PC-9 (cell line): ENCODE results near the gene DAND5. TPM values are rescaled to one million over a fixed set of nuclear protein-coding genes. Genes with fewer than 3 reads are reported as not detected.

ENCODE experiments used
- BruUV-seq: library from RNA; stranded (reverse); fragments of 400-500 nt; replicated peaks from 2 replicates; lab custom pipeline; 2021; lab: Mats Ljungman, UMichigan
- CTCF ChIA-PET: fragments of 300-600 bp; sonication (Branson Sonifier 250); formaldehyde crosslinking; loops from one replicate; lab custom pipeline; 2022; ENCODE audit warnings: antibody characterized with exemption; lab: Charles Lee
- POLR2A ChIA-PET: fragments of 300-600 bp; sonication (Branson Sonifier 250); formaldehyde crosslinking; loops from one replicate; lab custom pipeline; 2022; ENCODE audit warnings: antibody characterized with exemption; ENCODE audit not compliant: unreplicated experiment; lab: Charles Lee
- DNase-seq, 2 experiments: peaks; one replicate each; pipeline versions ENCODE4 v3.0.0 to v3.0.0-alpha.2; 2015 to 2022; ENCODE audit warnings: mixed read lengths in 1 of 2
- H2AFZ ChIP-seq: fragments of 200-600 bp; sonication (generic); 2 replicates; pipeline ENCODE4 v1.8.1; 2017; ENCODE audit warnings: antibody characterized with exemption
- H3F3A ChIP-seq: fragments of 200-600 bp; sonication (generic); 2 replicates; pipeline ENCODE4 v1.8.1; 2017; ENCODE audit warnings: antibody characterized with exemption, mild to moderate bottlenecking, low read depth; ENCODE audit not compliant: insufficient read depth
- H3K27ac ChIP-seq: fragments of 200-600 bp; sonication (generic); 2 replicates; pipeline ENCODE4 v1.6.1; 2016; ENCODE audit warnings: mixed run types
- H3K27me3 ChIP-seq: fragments of 200-600 bp; sonication (generic); 2 replicates; pipeline ENCODE4 v1.6.1; 2016; ENCODE audit warnings: low read depth, mixed run types; ENCODE audit not compliant: insufficient read depth
- H3K36me3 ChIP-seq: fragments of 200-600 bp; sonication (generic); 2 replicates; pipeline ENCODE4 v1.6.1; 2016; ENCODE audit warnings: low read depth, mixed run types
- H3K4me1 ChIP-seq: fragments of 200-600 bp; sonication (generic); replicated peaks from 2 replicates; pipeline ENCODE4 v1.6.1; 2016; ENCODE audit warnings: mixed run types; ENCODE audit not compliant: insufficient read depth
- H3K4me2 ChIP-seq: fragments of 200-600 bp; sonication (generic); 2 replicates; pipeline ENCODE4 v1.6.1; 2017; ENCODE audit warnings: mixed run types
- H3K4me3 ChIP-seq: fragments of 200-600 bp; sonication (generic); 2 replicates; pipeline ENCODE4 v1.6.1; 2016; ENCODE audit warnings: mixed run types
- H3K79me2 ChIP-seq: fragments of 200-600 bp; sonication (generic); 2 replicates; pipeline ENCODE4 v1.6.1; 2017; ENCODE audit warnings: low read depth, mixed run types
- H3K9me2 ChIP-seq: fragments of 200-600 bp; sonication (generic); 2 replicates; pipeline ENCODE4 v1.8.1; 2017; ENCODE audit warnings: mild to moderate bottlenecking; ENCODE audit not compliant: insufficient read depth
- H3K9me3 ChIP-seq: fragments of 200-600 bp; sonication (generic); 2 replicates; pipeline ENCODE4 v1.8.1; 2016; ENCODE audit warnings: low read depth; ENCODE audit not compliant: insufficient read depth
- H4K20me1 ChIP-seq: fragments of 200-600 bp; sonication (generic); 2 replicates; pipeline ENCODE4 v1.8.1; 2017; ENCODE audit not compliant: insufficient read depth
- EZH2 ChIP-seq: fragments of 200-600 bp; sonication (generic); IDR thresholded peaks from 2 replicates; pipeline ENCODE4 v1.8.0; 2017; ENCODE audit warnings: antibody characterized with exemption, low read depth
- intact Hi-C: fragments of 100-400 bp; cut with micrococcal nuclease; formaldehyde crosslinking; loops from one replicate; pipeline ENCODE4 v1.10.0; 2022; ENCODE audit not compliant: unreplicated experiment
- total RNA-seq: library from RNA; stranded (reverse); gene quantifications from 2 replicates; pipeline ENCODE4 v1.2.3, GENCODE V29; 2021
- TF ChIP-seq, protein P1 (sequence below): fragments of 200-600 bp; sonication (generic); conservative IDR thresholded peaks from 2 replicates; pipeline ENCODE4 v1.6.1; 2017; ENCODE audit warnings: mixed run types, antibody characterized with exemption, mild to moderate bottlenecking, moderate library complexity

DAND5 gene
- total RNA-seq, 1 experiment from 2014 or later = 0.20 TPM

DNA sequence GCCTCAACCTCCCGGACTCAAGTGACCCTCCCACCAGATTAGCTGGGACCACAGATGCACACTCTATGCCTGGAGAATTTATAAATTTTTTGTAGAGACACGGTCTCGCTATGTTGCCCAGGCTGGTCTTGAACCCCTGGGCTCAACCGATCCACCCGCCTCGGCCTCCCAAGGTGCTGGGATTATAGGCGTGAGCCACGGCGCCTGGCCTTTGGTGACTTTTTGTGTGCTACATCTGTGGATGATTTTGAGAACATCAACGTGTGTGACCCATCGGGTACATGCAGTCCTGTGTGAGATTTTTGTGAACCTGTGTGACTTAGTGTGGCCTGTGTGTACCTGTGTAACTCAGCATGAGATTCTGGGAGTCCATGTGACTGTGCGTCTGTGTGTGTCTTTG, 17.4 kb downstream of the DAND5 start:
- H3K4me3 ChIP-seq = no peak overlapping the region
- no peak overlapping the region for H3K27ac ChIP-seq
- ChIA-PET CTCF (no interaction called here), POLR2A (no interaction called here)
- no peaks in the 10 kb centered on the region for H3K9me2 ChIP-seq
- TF ChIP-seq EZH2 = no peak
- TF ChIP-seq, protein P1, sequence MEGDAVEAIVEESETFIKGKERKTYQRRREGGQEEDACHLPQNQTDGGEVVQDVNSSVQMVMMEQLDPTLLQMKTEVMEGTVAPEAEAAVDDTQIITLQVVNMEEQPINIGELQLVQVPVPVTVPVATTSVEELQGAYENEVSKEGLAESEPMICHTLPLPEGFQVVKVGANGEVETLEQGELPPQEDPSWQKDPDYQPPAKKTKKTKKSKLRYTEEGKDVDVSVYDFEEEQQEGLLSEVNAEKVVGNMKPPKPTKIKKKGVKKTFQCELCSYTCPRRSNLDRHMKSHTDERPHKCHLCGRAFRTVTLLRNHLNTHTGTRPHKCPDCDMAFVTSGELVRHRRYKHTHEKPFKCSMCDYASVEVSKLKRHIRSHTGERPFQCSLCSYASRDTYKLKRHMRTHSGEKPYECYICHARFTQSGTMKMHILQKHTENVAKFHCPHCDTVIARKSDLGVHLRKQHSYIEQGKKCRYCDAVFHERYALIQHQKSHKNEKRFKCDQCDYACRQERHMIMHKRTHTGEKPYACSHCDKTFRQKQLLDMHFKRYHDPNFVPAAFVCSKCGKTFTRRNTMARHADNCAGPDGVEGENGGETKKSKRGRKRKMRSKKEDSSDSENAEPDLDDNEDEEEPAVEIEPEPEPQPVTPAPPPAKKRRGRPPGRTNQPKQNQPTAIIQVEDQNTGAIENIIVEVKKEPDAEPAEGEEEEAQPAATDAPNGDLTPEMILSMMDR = no peak
- no peaks in the 10 kb centered on the region for H4K20me1 ChIP-seq
- intact Hi-C loops = no loop called here
- H3K36me3 ChIP-seq = no peaks in the 10 kb centered on the region
- no peak overlapping the region for H2AFZ ChIP-seq
- H3K9me3 ChIP-seq = no peaks in the 10 kb centered on the region
- peaks cover 14% of the 10 kb centered on the region for H3K27me3 ChIP-seq
- no TSS peak for BruUV-seq
- peaks cover 22% of the 10 kb centered on the region; the same call in 1 of the 2 replicates for H3F3A ChIP-seq
- no peak for DNase-seq
- H3K79me2 ChIP-seq = no peaks in the 10 kb centered on the region
- no peak overlapping the region for H3K4me2 ChIP-seq
- H3K4me1 ChIP-seq = peaks cover 15% of the 10 kb centered on the region

DNA sequence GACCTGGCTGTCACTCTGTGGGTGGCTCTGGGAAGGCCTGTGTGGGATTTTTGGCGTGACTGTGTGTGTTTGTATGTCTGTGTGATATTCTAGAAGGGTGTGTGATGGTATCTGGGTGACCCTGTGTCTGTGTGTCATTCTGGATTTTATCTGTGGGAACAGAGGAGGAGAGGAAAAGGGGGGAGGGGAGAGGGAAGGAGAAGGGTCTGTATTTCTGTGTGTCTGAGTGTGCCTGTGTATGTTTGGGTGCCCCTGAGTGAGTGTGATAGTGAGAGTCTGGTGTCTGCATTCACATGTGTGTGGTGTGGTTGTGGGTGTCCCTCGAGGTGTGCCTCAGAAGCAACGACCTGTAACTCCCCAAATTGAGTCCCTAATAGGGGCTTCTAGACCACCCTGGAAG, 17.8 kb downstream of the DAND5 start:
- H3K27ac ChIP-seq = no peak overlapping the region
- no peaks in the 10 kb centered on the region for H3K79me2 ChIP-seq
- intact Hi-C loops = no loop called here
- no peak for DNase-seq
- H3K4me1 ChIP-seq = peaks cover 15% of the 10 kb centered on the region
- ChIA-PET CTCF (no interaction called here), POLR2A (no interaction called here)
- no TSS peak for BruUV-seq
- peaks cover 10% of the 10 kb centered on the region for H3K27me3 ChIP-seq
- no peak overlapping the region for H3K4me3 ChIP-seq
- no peaks in the 10 kb centered on the region for H3K9me3 ChIP-seq
- no peak overlapping the region for H3K4me2 ChIP-seq
- H4K20me1 ChIP-seq = no peaks in the 10 kb centered on the region
- peaks cover 22% of the 10 kb centered on the region; the same call in 1 of the 2 replicates for H3F3A ChIP-seq
- H2AFZ ChIP-seq = no peak overlapping the region
- TF ChIP-seq, protein P1 = no peak
- no peak for TF ChIP-seq EZH2
- no peaks in the 10 kb centered on the region for H3K36me3 ChIP-seq
- H3K9me2 ChIP-seq = no peaks in the 10 kb centered on the region

DNA sequence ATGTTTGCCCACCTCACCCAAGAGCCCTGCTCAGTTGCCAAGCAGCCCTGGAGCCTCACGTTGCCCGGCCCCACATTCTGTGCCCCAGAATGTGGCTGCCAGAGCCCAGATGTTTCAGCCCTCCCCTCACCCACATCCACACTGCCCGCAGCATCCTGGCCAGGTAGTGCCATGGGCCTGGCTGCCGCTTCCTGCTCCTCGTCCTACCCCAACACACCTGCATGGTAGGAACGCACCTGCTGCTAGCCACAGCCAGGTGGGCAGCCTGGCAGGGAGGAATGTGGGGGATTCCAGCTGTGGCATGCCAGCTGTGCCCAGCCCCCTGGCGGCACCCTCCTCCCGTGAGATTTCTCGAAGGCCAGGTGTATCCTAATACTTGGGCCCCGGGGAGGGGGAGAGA, 18.4 kb downstream of the DAND5 start:
- no peak overlapping the region for H3K4me3 ChIP-seq
- H3K79me2 ChIP-seq = no peaks in the 10 kb centered on the region
- H3K27me3 ChIP-seq = peaks cover 4% of the 10 kb centered on the region; the same call in 1 of the 2 replicates
- BruUV-seq = no TSS peak
- H3K4me1 ChIP-seq = peaks cover 15% of the 10 kb centered on the region
- H3K9me2 ChIP-seq = no peaks in the 10 kb centered on the region
- no peaks in the 10 kb centered on the region for H3K9me3 ChIP-seq
- TF ChIP-seq, protein P1 = no peak
- no peak for TF ChIP-seq EZH2
- DNase-seq = no peak
- no peak overlapping the region for H3K27ac ChIP-seq
- H3K36me3 ChIP-seq = no peaks in the 10 kb centered on the region
- H3K4me2 ChIP-seq = no peak overlapping the region
- H4K20me1 ChIP-seq = no peaks in the 10 kb centered on the region
- ChIA-PET CTCF (no interaction called here), POLR2A (no interaction called here)
- H3F3A ChIP-seq = peaks cover 26% of the 10 kb centered on the region; the same call in 1 of the 2 replicates
- intact Hi-C loops = no loop called here
- H2AFZ ChIP-seq = no peak overlapping the region
